ENCODE measurements around the gene SCN1B.

Gene SCN1B

DNA sequence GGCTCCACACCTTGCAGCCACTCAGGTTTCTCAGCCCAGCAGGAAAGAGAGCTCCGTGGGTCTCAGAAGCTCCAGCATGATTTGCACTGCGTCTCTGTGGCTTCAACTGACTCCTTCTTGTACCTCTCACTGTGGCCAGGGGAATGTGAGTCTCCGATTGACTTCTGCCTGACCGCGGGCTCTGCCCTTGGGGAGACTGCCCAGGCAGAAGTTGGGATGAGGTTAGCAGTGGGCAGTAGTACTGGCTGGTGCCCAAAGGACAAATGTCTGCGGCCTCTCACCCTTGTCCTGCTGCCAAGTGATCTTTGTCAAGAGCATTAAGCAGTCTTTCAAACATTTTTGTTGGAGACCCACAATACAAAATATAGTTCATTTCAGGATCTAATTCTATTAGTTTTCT is 50.9 kb downstream of the SCN1B start:
- DNase-seq (ENCODE audit: insufficient read length, low spot score) (no peak), FAIRE-seq (no peak)
- TF ChIP-seq CTCF (IDR thresholded peaks at IDR 0.05; ENCODE audit: insufficient read depth, missing control alignments), result no peak

GRCh38 chr19:35083691-35084508 is 53.6 kb downstream of the SCN1B start:
- no peak for FAIRE-seq
- no peak for TF ChIP-seq CTCF (IDR thresholded peaks at IDR 0.05; ENCODE audit: insufficient read depth, missing control alignments)

GRCh38 chr19:35084509-35084762 is 54.2 kb downstream of the SCN1B start:
- TF ChIP-seq CTCF (IDR thresholded peaks at IDR 0.05; ENCODE audit: insufficient read depth, missing control alignments), result no peak
- FAIRE-seq (no peak), DNase-seq (ENCODE audit: insufficient read length, low spot score) (no peak)

More at GRCh38 chr19:35083691-35084508, 53.6 kb downstream of the SCN1B start:
- DNase-seq (ENCODE audit: insufficient read length, low spot score), result no peak

- FAIRE-seq, result no peak
- TF ChIP-seq CTCF (IDR thresholded peaks at IDR 0.05; ENCODE audit: insufficient read depth, missing control alignments), result no peak
Measured at GRCh38 chr19:35085947-35086346, 55.7 kb downstream of the SCN1B start.

DNA sequence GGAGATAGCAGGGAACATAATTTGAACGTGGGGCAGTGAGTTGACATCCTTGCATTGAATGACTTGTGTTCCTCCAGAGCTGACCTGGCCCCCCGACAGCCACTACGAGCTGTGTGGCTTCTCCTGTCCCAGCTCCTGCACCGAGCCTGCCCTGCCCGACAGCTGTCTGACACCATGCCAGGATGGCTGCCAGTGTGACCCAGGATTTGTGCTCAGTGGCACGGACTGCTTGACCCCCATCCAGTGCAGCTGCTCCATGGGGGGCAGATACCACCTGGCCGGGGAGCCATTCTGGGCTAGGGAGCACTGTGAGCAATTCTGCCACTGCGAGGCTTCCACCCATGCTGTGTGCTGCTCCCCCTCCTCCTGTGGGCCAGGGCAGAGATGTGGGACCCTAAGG is 56.2 kb downstream of the SCN1B start:
- no peak for TF ChIP-seq CTCF (IDR thresholded peaks at IDR 0.05; ENCODE audit: insufficient read depth, missing control alignments)
- DNase-seq (ENCODE audit: insufficient read length, low spot score), result no peak
- no peak for FAIRE-seq

More at GRCh38 chr19:35085947-35086346, 55.7 kb downstream of the SCN1B start:
- DNase-seq (ENCODE audit: insufficient read length, low spot score), result no peak

DNA sequence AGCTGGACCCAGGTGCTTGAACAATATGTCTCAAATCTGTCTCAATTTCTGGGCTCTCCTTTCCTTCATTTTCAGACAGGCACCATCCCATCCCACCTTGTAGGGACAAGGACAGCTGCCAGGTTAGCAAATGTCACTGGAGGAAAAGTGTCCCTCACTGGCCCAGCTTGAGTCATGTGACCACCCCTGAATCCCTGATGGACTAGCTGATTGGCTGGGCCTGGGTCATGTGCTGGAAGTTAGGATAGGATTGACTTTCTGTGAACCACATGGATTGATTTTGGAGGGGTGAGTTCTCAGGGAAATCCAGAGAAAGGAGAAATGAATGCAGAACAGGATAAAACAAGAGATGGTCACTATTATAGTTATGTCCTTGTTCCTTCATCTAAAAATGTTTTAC is 57.1 kb downstream of the SCN1B start:
- TF ChIP-seq CTCF (IDR thresholded peaks at IDR 0.05; ENCODE audit: insufficient read depth, missing control alignments), result no peak
- FAIRE-seq (no peak), DNase-seq (ENCODE audit: insufficient read length, low spot score) (no peak)

GRCh38 chr19:35088131-35088913 is 58.1 kb downstream of the SCN1B start:
- TF ChIP-seq CTCF (IDR thresholded peaks at IDR 0.05; ENCODE audit: insufficient read depth, missing control alignments), result no peak
- no peak for FAIRE-seq
- DNase-seq (ENCODE audit: insufficient read length, low spot score), result no peak

Measured in D721Med (cell line).